MCF 10A (cell line): Measurements from ENCODE around the gene SH3RF2. TPM values are rescaled to one million over a fixed set of nuclear protein-coding genes. Genes with fewer than 3 reads are reported as not detected.

Experiments
- BruUV-seq: library from RNA; stranded (reverse); fragments of 400-500 nt; replicated peaks from 2 replicates; lab custom pipeline; 2021; lab: Mats Ljungman, UMichigan
- CTCF ChIA-PET: fragments of 300-600 bp; sonication (Branson Sonifier 250); formaldehyde crosslinking; extraction: SDS; loops from one replicate; lab custom pipeline; 2021; ENCODE audit warnings: antibody characterized with exemption, inconsistent platforms; lab: Yijun Ruan, JAX
- POLR2A ChIA-PET: fragments of 300-600, 350-650 bp; sonication (Branson Sonifier 250); formaldehyde crosslinking; extraction: SDS; loops from one replicate; lab custom pipeline; 2020; ENCODE audit warnings: antibody characterized with exemption, inconsistent platforms; lab: Yijun Ruan, JAX
- DNase-seq: peaks from one replicate; pipeline ENCODE4 v3.0.0-alpha.2; 2018; ENCODE audit not compliant: unreplicated experiment
- H3K27ac Mint-ChIP-seq: one replicate; pipeline ENCODE4 v1.8.0; 2022; ENCODE audit warnings: mild to moderate bottlenecking, low read depth, mixed read lengths; ENCODE audit not compliant: unreplicated experiment
- H3K27me3 Mint-ChIP-seq: one replicate; pipeline ENCODE4 v1.8.0; 2022; ENCODE audit warnings: mixed read lengths; ENCODE audit not compliant: insufficient read depth, unreplicated experiment
- H3K36me3 Mint-ChIP-seq: one replicate; pipeline ENCODE4 v1.8.0; 2022; ENCODE audit warnings: mild to moderate bottlenecking, moderate library complexity, mixed read lengths; ENCODE audit not compliant: insufficient read depth, unreplicated experiment
- H3K4me1 Mint-ChIP-seq: one replicate; pipeline ENCODE4 v1.8.0; 2022; ENCODE audit warnings: mixed read lengths; ENCODE audit not compliant: insufficient read depth, unreplicated experiment
- H3K4me3 Mint-ChIP-seq: one replicate; pipeline ENCODE4 v1.8.0; 2022; ENCODE audit warnings: mild to moderate bottlenecking, moderate library complexity, mixed read lengths; ENCODE audit not compliant: unreplicated experiment
- H3K9me3 Mint-ChIP-seq: one replicate; pipeline ENCODE4 v1.8.0; 2022; ENCODE audit warnings: mixed read lengths; ENCODE audit not compliant: unreplicated experiment
- CTCF ChIP-seq: fragments of 200-600 bp; IDR thresholded peaks from one replicate; pipeline ENCODE4 v1.8.0; 2022; ENCODE audit warnings: antibody characterized with exemption, mild to moderate bottlenecking; ENCODE audit not compliant: unreplicated experiment
- intact Hi-C: fragments of 100-400 bp; cut with micrococcal nuclease; formaldehyde crosslinking; loops from 2 replicates; pipeline ENCODE4 v1.14.1; 2022
- total RNA-seq: library from RNA; stranded (reverse); gene quantifications from 2 replicates; pipeline ENCODE4 v1.2.3, GENCODE V29; 2022

Gene SH3RF2
- total RNA-seq, 1 experiment from 2014 or later = 29.6 TPM

GRCh38 chr5:145919413-145919812, 17.0 kb upstream of the SH3RF2 start:
- H3K27me3 Mint-ChIP-seq = no peaks in the 10 kb centered on the region
- intact Hi-C loops = no loop called here
- CTCF ChIA-PET = interaction anchor here (0.6 to 6.5 kb wide), 3 partner anchors 12 to 71 kb away, joined by 3 to 47 read pairs (median 4); no protein-coding TSS in a partner anchor

DNA sequence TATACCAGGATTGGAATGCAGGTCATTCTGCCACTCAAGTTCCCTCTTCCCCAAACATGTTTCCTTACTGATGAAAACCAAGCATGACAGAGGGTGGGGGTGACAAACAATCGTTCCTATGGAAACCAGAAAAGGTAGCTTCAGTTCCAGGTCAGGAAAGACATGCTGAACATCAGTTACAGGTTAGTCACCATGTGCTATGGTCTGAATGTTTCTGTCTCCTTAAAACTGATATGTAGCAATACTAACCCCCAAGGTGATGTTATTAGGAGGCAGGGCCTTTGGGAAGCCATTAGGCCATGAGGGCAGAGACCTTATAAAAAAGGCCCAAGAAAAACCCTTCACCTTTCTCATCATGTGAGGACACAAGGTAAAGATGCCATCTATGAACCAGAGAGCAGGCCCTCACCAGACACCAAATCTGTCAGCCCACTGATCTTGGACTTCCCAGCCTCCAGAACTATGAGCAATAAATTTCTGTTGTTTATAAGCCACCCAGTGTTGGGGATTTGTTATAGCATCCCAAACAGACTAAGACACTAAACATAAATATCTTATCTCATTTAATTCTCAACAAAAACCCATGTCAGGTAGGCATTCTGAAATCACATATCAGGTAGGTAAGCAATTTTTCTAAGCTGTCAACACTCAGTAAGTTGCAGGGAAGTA, 15.7 kb upstream of the SH3RF2 start:
- no peak for DNase-seq
- POLR2A ChIA-PET = interaction anchor here (0.6 to 2.7 kb wide), 4 partner anchors 16 to 119 kb away, joined by 3 to 16 read pairs (median 6); partner anchors contain the start of gene SH3RF2
- intact Hi-C loops = no loop called here
- Mint-ChIP-seq H3K4me1 (peaks cover 46% of the 10 kb centered on the region), H3K36me3 (no peaks in the 10 kb centered on the region), H3K4me3 (no peak overlapping the region), H3K27me3 (no peaks in the 10 kb centered on the region), H3K9me3 (no peaks in the 10 kb centered on the region), H3K27ac (peak overlapping the region; percentile 32)
- CTCF ChIA-PET = interaction anchor here (0.6 to 6.5 kb wide), 4 partner anchors 13 to 374 kb away, joined by 3 to 47 read pairs (median 3); no protein-coding TSS in a partner anchor
- BruUV-seq = no TSS peak
- no peak for TF ChIP-seq CTCF

More at GRCh38 chr5:145919413-145919812, 17.0 kb upstream of the SH3RF2 start:
- Mint-ChIP-seq H3K4me3 (no peak overlapping the region), H3K9me3 (no peaks in the 10 kb centered on the region), H3K27ac (no peak overlapping the region), H3K36me3 (no peaks in the 10 kb centered on the region), H3K4me1 (peaks cover 36% of the 10 kb centered on the region)
- no peak for TF ChIP-seq CTCF
- POLR2A ChIA-PET = interaction anchor here (1.4 kb wide), 1 partner anchor 17 kb away, joined by 4 read pairs; the partner anchor contains the start of gene SH3RF2
- no peak for DNase-seq
- BruUV-seq = no TSS peak

- no peaks in the 10 kb centered on the region for H3K36me3 Mint-ChIP-seq
- BruUV-seq = no TSS peak
- CTCF ChIA-PET = interaction anchor here (0.6 to 6.5 kb wide), 4 partner anchors 13 to 128 kb away, joined by 3 to 47 read pairs (median 3); no protein-coding TSS in a partner anchor
- no peaks in the 10 kb centered on the region for H3K27me3 Mint-ChIP-seq
- H3K4me1 Mint-ChIP-seq = peaks cover 49% of the 10 kb centered on the region
- intact Hi-C loops = no loop called here
- H3K9me3 Mint-ChIP-seq = no peaks in the 10 kb centered on the region
- no peak for DNase-seq
- H3K27ac Mint-ChIP-seq = peak overlapping the region; percentile 32
- no peak overlapping the region for H3K4me3 Mint-ChIP-seq
- POLR2A ChIA-PET = interaction anchor here (0.6 to 2.7 kb wide), 6 partner anchors 13 to 120 kb away, joined by 3 to 16 read pairs (median 4); partner anchors contain the start of gene SH3RF2
- TF ChIP-seq CTCF = no peak
Observed at GRCh38 chr5:145921211-145921610, 15.2 kb upstream of the SH3RF2 start.

DNA sequence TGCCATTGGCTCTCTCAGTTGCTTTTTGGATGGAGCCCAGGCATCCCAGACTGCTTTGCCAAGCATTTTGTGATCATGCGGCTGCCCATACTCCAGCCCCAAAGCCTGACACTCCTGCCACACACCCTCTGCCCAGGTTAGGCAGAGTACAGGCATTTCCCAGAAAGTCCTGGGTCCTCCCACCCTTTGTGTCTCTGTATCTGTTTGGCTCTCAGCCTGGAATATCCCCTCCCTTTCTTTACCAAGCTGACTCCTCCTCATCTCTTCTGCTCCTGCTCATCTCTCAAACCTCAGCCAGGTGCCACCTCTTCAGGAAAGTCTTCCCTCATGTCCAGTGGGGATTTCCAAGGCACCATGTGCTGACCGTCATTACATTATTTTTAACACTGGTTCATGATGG, 14.3 kb upstream of the SH3RF2 start:
- H3K27me3 Mint-ChIP-seq = no peaks in the 10 kb centered on the region
- peak; percentile 60 for DNase-seq
- peak overlapping the region; percentile 32 for H3K27ac Mint-ChIP-seq
- ChIA-PET POLR2A (interaction anchor here (0.6 to 2.7 kb wide), 7 partner anchors 13 to 121 kb away, joined by 3 to 16 read pairs (median 5); partner anchors contain the start of gene SH3RF2), CTCF (interaction anchor here (0.5 to 6.5 kb wide), 6 partner anchors 14 to 1689 kb away, joined by 3 to 47 read pairs (median 4); no protein-coding TSS in a partner anchor)
- no peak for TF ChIP-seq CTCF
- no TSS peak for BruUV-seq
- peaks cover 44% of the 10 kb centered on the region for H3K4me1 Mint-ChIP-seq
- intact Hi-C loops = no loop called here
- H3K36me3 Mint-ChIP-seq = no peaks in the 10 kb centered on the region
- H3K9me3 Mint-ChIP-seq = no peaks in the 10 kb centered on the region
- no peak overlapping the region for H3K4me3 Mint-ChIP-seq
